ENCODE results near the gene MCF2L2.

- TF ChIP-seq ARNT (IDR thresholded peaks at IDR 0.05) (no peak), SP1 (IDR thresholded peaks at IDR 0.05) (no peak), HDGF (IDR thresholded peaks at IDR 0.05; ENCODE audit: borderline replicate concordance) (no peak), FOXM1 (IDR thresholded peaks at IDR 0.05; ENCODE audit: borderline replicate concordance) (no peak), SUZ12 (IDR thresholded peaks at IDR 0.05) (no peak), ELF4 (IDR thresholded peaks at IDR 0.05) (no peak), FOXA1 (IDR thresholded peaks at IDR 0.05) (no peak), BHLHE40 (IDR thresholded peaks at IDR 0.05; ENCODE audit: borderline replicate concordance) (no peak), TARDBP (IDR thresholded peaks at IDR 0.05) (no peak), ZNF384 (IDR thresholded peaks at IDR 0.05) (no peak), FOXK2 (IDR thresholded peaks at IDR 0.05) (no peak), L3MBTL2 (conservative IDR thresholded peaks at IDR 0.05) (no peak), LEF1 (IDR thresholded peaks at IDR 0.05; ENCODE audit: borderline replicate concordance) (no peak)
- TF ChIP-seq, protein P1, sequence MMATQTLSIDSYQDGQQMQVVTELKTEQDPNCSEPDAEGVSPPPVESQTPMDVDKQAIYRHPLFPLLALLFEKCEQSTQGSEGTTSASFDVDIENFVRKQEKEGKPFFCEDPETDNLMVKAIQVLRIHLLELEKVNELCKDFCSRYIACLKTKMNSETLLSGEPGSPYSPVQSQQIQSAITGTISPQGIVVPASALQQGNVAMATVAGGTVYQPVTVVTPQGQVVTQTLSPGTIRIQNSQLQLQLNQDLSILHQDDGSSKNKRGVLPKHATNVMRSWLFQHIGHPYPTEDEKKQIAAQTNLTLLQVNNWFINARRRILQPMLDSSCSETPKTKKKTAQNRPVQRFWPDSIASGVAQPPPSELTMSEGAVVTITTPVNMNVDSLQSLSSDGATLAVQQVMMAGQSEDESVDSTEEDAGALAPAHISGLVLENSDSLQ (IDR thresholded peaks at IDR 0.05) = no peak
Observed at GRCh38 chr3:183410280-183410679, 18.1 kb downstream of the MCF2L2 start.

All from HEK293T (cell line).